Measurements from ENCODE around the gene RAB40C. TPM values are rescaled to one million over a fixed set of nuclear protein-coding genes. Genes with fewer than 3 reads are reported as not detected.
A peak's percentile ranks its signal among the peaks of the same experiment; 100 is the strongest.

RAB40C gene
- total and polyA plus RNA-seq, 2 donors (not counting 1 experiment from before 2014, with no cell fraction given), result 3.2 to 11.6 TPM

GRCh38 chr16:647173-647902, 57.5 kb downstream of the RAB40C start:
- no peaks in the 10 kb centered on the region for H4K20me1 ChIP-seq (ENCODE audit: control insufficient read depth, extremely low read depth, insufficient read depth, low read length)
- DNase-seq (ENCODE audit: low read depth in 2 of 2), result no peak
- no peaks in the 10 kb centered on the region for H3K9me3 ChIP-seq (ENCODE audit: control insufficient read depth, insufficient read depth, low read depth, low read length)
- no peak overlapping the region for H3K4me2 ChIP-seq (ENCODE audit: extremely low read depth, insufficient read depth, low read length)
- peaks cover 13% of the 10 kb centered on the region for H3K4me1 ChIP-seq (ENCODE audit: control insufficient read depth, extremely low read depth, insufficient read depth, low read length)
- H3K4me3 ChIP-seq (replicated peaks in 1 of 4; ENCODE audit: control extremely low read depth in 1 of 4, insufficient read depth in 1 of 4, low read depth in 3 of 4, low read length in 4 of 4), result no peak overlapping the region
- H3K9ac ChIP-seq (ENCODE audit: insufficient read depth, low read length), result no peak overlapping the region
- TF ChIP-seq CTCF (conservative IDR thresholded peaks at IDR 0.05 in 1 of 2, IDR thresholded peaks at IDR 0.05 in 1 of 2; ENCODE audit: low read depth in 1 of 2, low read length in 2 of 2) (no peak), EZH2 (IDR thresholded peaks at IDR 0.05; ENCODE audit: low read length, missing control alignments) (no peak)
- H3K36me3 ChIP-seq (ENCODE audit: control insufficient read depth, insufficient read depth, low read length), result no peaks in the 10 kb centered on the region
- peaks cover 6% of the 10 kb centered on the region for H3K79me2 ChIP-seq (ENCODE audit: control insufficient read depth, insufficient read depth, low read length)
- H2AFZ ChIP-seq (ENCODE audit: low read length), result no peak overlapping the region
- H3K27ac ChIP-seq (ENCODE audit: insufficient read depth, low read length), result no peak overlapping the region
- no peaks in the 10 kb centered on the region for H3K27me3 ChIP-seq (ENCODE audit: control insufficient read depth, insufficient read depth, low read length)

GRCh38 chr16:648071-648780, 58.4 kb downstream of the RAB40C start:
- peak overlapping the region; percentile 83 for H3K9ac ChIP-seq (ENCODE audit: insufficient read depth, low read length)
- H3K9me3 ChIP-seq (ENCODE audit: control insufficient read depth, insufficient read depth, low read depth, low read length), result no peaks in the 10 kb centered on the region
- H3K27ac ChIP-seq (ENCODE audit: insufficient read depth, low read length), result peak overlapping the region; percentile 88
- no peaks in the 10 kb centered on the region for H3K27me3 ChIP-seq (ENCODE audit: control insufficient read depth, insufficient read depth, low read length)
- no peak overlapping the region for H2AFZ ChIP-seq (ENCODE audit: low read length)
- peak overlapping the region; percentile 58 to 74 (median 68) for H3K4me3 ChIP-seq (replicated peaks in 1 of 4; ENCODE audit: control extremely low read depth in 1 of 4, insufficient read depth in 1 of 4, low read depth in 3 of 4, low read length in 4 of 4)
- no peak for DNase-seq (ENCODE audit: low read depth in 2 of 2)
- TF ChIP-seq CTCF (conservative IDR thresholded peaks at IDR 0.05 in 1 of 2, IDR thresholded peaks at IDR 0.05 in 1 of 2; ENCODE audit: low read depth in 1 of 2, low read length in 2 of 2) (peak; percentile 18 to 26), EZH2 (IDR thresholded peaks at IDR 0.05; ENCODE audit: low read length, missing control alignments) (no peak)
- peak overlapping the region; percentile 98 for H3K4me2 ChIP-seq (ENCODE audit: extremely low read depth, insufficient read depth, low read length)
- H4K20me1 ChIP-seq (ENCODE audit: control insufficient read depth, extremely low read depth, insufficient read depth, low read length), result no peaks in the 10 kb centered on the region
- H3K79me2 ChIP-seq (ENCODE audit: control insufficient read depth, insufficient read depth, low read length), result peaks cover 6% of the 10 kb centered on the region
- peaks cover 8% of the 10 kb centered on the region for H3K4me1 ChIP-seq (ENCODE audit: control insufficient read depth, extremely low read depth, insufficient read depth, low read length)
- peaks cover 2% of the 10 kb centered on the region for H3K36me3 ChIP-seq (ENCODE audit: control insufficient read depth, insufficient read depth, low read length)

GRCh38 chr16:648781-649589, 59.1 kb downstream of the RAB40C start, which contains the start of gene WDR90:
Gene WDR90, plus strand, starts transcription at chr16:649365. Its CDS starts 52 bp downstream, at chr16:649417.
- Histone ChIP-seq H3K4me3 (replicated peaks in 1 of 4; ENCODE audit: control extremely low read depth in 1 of 4, insufficient read depth in 1 of 4, low read depth in 3 of 4, low read length in 4 of 4) (peak within 1 kb of the TSS; percentile 58 to 74 (median 68)), H3K27ac (ENCODE audit: insufficient read depth, low read length) (peak within 1 kb of the TSS; percentile 88), H2AFZ (ENCODE audit: low read length) (peak within 1 kb of the TSS; percentile 14), H3K9ac (ENCODE audit: insufficient read depth, low read length) (peak within 1 kb of the TSS; percentile 83), H3K4me1 (ENCODE audit: control insufficient read depth, extremely low read depth, insufficient read depth, low read length) (peaks cover 7% of the 10 kb centered on the region), H3K36me3 (ENCODE audit: control insufficient read depth, insufficient read depth, low read length) (peaks cover 6% of the 10 kb centered on the region), H3K4me2 (ENCODE audit: extremely low read depth, insufficient read depth, low read length) (peak within 1 kb of the TSS; percentile 98), H4K20me1 (ENCODE audit: control insufficient read depth, extremely low read depth, insufficient read depth, low read length) (no peaks in the 10 kb centered on the region), H3K27me3 (ENCODE audit: control insufficient read depth, insufficient read depth, low read length) (no peaks in the 10 kb centered on the region), H3K79me2 (ENCODE audit: control insufficient read depth, insufficient read depth, low read length) (peaks cover 6% of the 10 kb centered on the region), H3K9me3 (ENCODE audit: control insufficient read depth, insufficient read depth, low read depth, low read length) (no peaks in the 10 kb centered on the region)
- DNase-seq (ENCODE audit: low read depth in 2 of 2), result peak; percentile 89
- TF ChIP-seq CTCF (conservative IDR thresholded peaks at IDR 0.05 in 1 of 2, IDR thresholded peaks at IDR 0.05 in 1 of 2; ENCODE audit: low read depth in 1 of 2, low read length in 2 of 2) (no peak), EZH2 (IDR thresholded peaks at IDR 0.05; ENCODE audit: low read length, missing control alignments) (no peak)

Measured in fibroblast of lung (primary cell).